Neuronal stem cell (in vitro differentiated cells): ENCODE data around the gene CHST9.

Source experiments
- DNase-seq: peaks from one replicate; pipeline ENCODE4 v3.0.0-alpha.2; 2013; ENCODE audit warnings: low spot score
- H2AFZ ChIP-seq: one replicate; pipeline ENCODE4 v1.6.1; 2013; ENCODE audit warnings: mild to moderate bottlenecking, low read length, inconsistent platforms
- H2AK5ac ChIP-seq: 2 replicates; pipeline ENCODE4 v1.6.1; 2013; ENCODE audit warnings: low read depth, mild to moderate bottlenecking, inconsistent platforms, low read length, moderate library complexity, mixed read lengths
- H2BK120ac ChIP-seq: 2 replicates; pipeline ENCODE4 v1.6.1; 2013; ENCODE audit warnings: low read depth, mild to moderate bottlenecking, inconsistent platforms, low read length, moderate library complexity, mixed read lengths
- H2BK12ac ChIP-seq: one replicate; pipeline ENCODE4 v1.6.1; 2013; ENCODE audit warnings: low read length, inconsistent platforms
- H2BK15ac ChIP-seq: 2 replicates; pipeline ENCODE4 v1.6.1; 2013; ENCODE audit warnings: mild to moderate bottlenecking, low read length, inconsistent platforms, mixed read lengths
- H2BK5ac ChIP-seq: one replicate; pipeline ENCODE4 v1.6.1; 2013; ENCODE audit warnings: inconsistent platforms, mild to moderate bottlenecking, low read length, moderate library complexity
- H3K14ac ChIP-seq: one replicate; pipeline ENCODE4 v1.6.1; 2013; ENCODE audit warnings: low read length, inconsistent platforms
- H3K18ac ChIP-seq: 2 replicates; pipeline ENCODE4 v1.6.1; 2013; ENCODE audit warnings: low read length, inconsistent platforms
- H3K23ac ChIP-seq: 2 replicates; pipeline ENCODE4 v1.6.1; 2013; ENCODE audit warnings: low read depth, mild to moderate bottlenecking, mixed read lengths, low read length, inconsistent platforms; ENCODE audit not compliant: poor library complexity
- H3K27ac ChIP-seq: replicated peaks from 3 replicates; pipeline ENCODE4 v1.5.1; 2013; ENCODE audit warnings: low read length, inconsistent platforms
- H3K27me3 ChIP-seq, 3 experiments: 2 replicates each; pipeline ENCODE4 v1.6.1; 2013; ENCODE audit warnings: low read length in 3 of 3, mild to moderate bottlenecking in 2 of 3, inconsistent platforms in 1 of 3, low read depth in 1 of 3, mixed read lengths in 1 of 3, moderate library complexity in 1 of 3; ENCODE audit not compliant: control insufficient read depth in 3 of 3, insufficient read depth in 3 of 3
- H3K36me3 ChIP-seq, 2 donors: replicated peaks in 1 of 2; 2 replicates each; pipeline ENCODE4 v1.6.1; 2013; ENCODE audit warnings: low read length in 2 of 2; ENCODE audit not compliant: control insufficient read depth in 2 of 2, insufficient read depth in 2 of 2
- H3K4ac ChIP-seq: 2 replicates; pipeline ENCODE4 v1.6.1; 2013; ENCODE audit warnings: inconsistent platforms, mild to moderate bottlenecking, low read length, moderate library complexity
- H3K4me1 ChIP-seq, 2 donors: 1 replicate in 1 of 2; 2 replicates in 1 of 2; pipeline ENCODE4 v1.6.1; 2013; ENCODE audit warnings: low read length in 2 of 2, low read depth in 1 of 2; ENCODE audit not compliant: control insufficient read depth in 2 of 2, insufficient read depth in 1 of 2
- H3K4me2 ChIP-seq: one replicate; pipeline ENCODE4 v1.6.1; 2013; ENCODE audit warnings: mild to moderate bottlenecking, low read length, inconsistent platforms; ENCODE audit not compliant: insufficient read depth, poor library complexity, severe bottlenecking
- H3K4me3 ChIP-seq, 2 donors: 2 replicates each; pipeline ENCODE4 v1.5.1; 2013; ENCODE audit warnings: low read length in 2 of 2, mild to moderate bottlenecking in 2 of 2, inconsistent platforms in 1 of 2, moderate library complexity in 1 of 2
- H3K79me1 ChIP-seq: one replicate; pipeline ENCODE4 v1.6.1; 2013; ENCODE audit warnings: low read depth, mild to moderate bottlenecking, inconsistent platforms, low read length, moderate library complexity
- H3K9ac ChIP-seq: one replicate; pipeline ENCODE4 v1.6.1; 2013; ENCODE audit warnings: mild to moderate bottlenecking, low read depth, low read length, inconsistent platforms; ENCODE audit not compliant: poor library complexity
- H3K9me3 ChIP-seq, 2 donors: replicated peaks in 1 of 2; 2 replicates each; pipeline versions ENCODE3 to v1.6.1; 2013; ENCODE audit warnings: low read length in 2 of 2, mild to moderate bottlenecking in 2 of 2, inconsistent platforms in 1 of 2, low read depth in 1 of 2, mixed read lengths in 1 of 2, moderate library complexity in 1 of 2; ENCODE audit not compliant: control insufficient read depth in 2 of 2, insufficient read depth in 1 of 2
- H4K8ac ChIP-seq: one replicate; pipeline ENCODE4 v1.6.1; 2013; ENCODE audit warnings: low read depth, mild to moderate bottlenecking, inconsistent platforms, low read length, moderate library complexity
- H4K91ac ChIP-seq: one replicate; pipeline ENCODE4 v1.6.1; 2013; ENCODE audit warnings: low read length, low read depth, mild to moderate bottlenecking, inconsistent platforms; ENCODE audit not compliant: poor library complexity
- whole genome bisulfite sequencing, 2 donors: extraction: QIAGEN DNeasy Blood & Tissue Kit; methylation state at CpG; one replicate each; pipeline ENCODE4 v1.1.7; 2013; ENCODE audit warnings: missing lambda C conversion rate in 2 of 2, mixed read lengths in 1 of 2; ENCODE audit not compliant: insufficient read length in 2 of 2, insufficient replicate concordance in 1 of 2; ENCODE audit errors: extremely low coverage in 2 of 2; 5-methylcytosine and 5-hydroxymethylcytosine counted together

Gene CHST9

GRCh38 chr18:26865557-26865956 lies 319.6 kb downstream of the CHST9 start, which contains the start of gene AQP4:
AQP4 (minus strand) TSS chr18:26865707; CDS start chr18:26865689, 18 bp downstream.
- no peak within 1 kb of the TSS for H4K8ac ChIP-seq
- DNase-seq: no peak

GRCh38 chr18:26864658-26865057 lies 320.4 kb downstream of the CHST9 start:
- Histone ChIP-seq H2BK5ac (no peak overlapping the region), H2BK12ac (no peak overlapping the region), H3K36me3 (no peaks in the 10 kb centered on the region), H3K18ac (no peak overlapping the region), H4K8ac (no peak overlapping the region), H2AFZ (peak overlapping the region; percentile 64), H3K4me1 (peaks cover 6 to 17% of the 10 kb centered on the region in 2 donors), H2BK120ac (no peak overlapping the region), H2AK5ac (no peak overlapping the region), H3K14ac (no peak overlapping the region), H3K27ac (no peak overlapping the region), H3K9ac (no peak overlapping the region), H2BK15ac (no peak overlapping the region), H3K4me2 (no peak overlapping the region), H4K91ac (no peak overlapping the region), H3K23ac (no peak overlapping the region), H3K4ac (no peak overlapping the region), H3K4me3 (no peak overlapping the region), H3K27me3 (peaks cover 0 to 15% (median 2%) of the 10 kb centered on the region in 3 experiments), H3K9me3 (no peaks in the 10 kb centered on the region), H3K79me1 (no peaks in the 10 kb centered on the region)
- WGBS, 2 donors: no CpG with 5 or more reads among the region's 7 CpGs
- DNase-seq: no peak

More at GRCh38 chr18:26865557-26865956, 319.6 kb downstream of the CHST9 start, which contains the start of gene AQP4:
- no peaks in the 10 kb centered on the region for H3K9me3 ChIP-seq
- no peak within 1 kb of the TSS for H4K91ac ChIP-seq
- H3K4ac ChIP-seq: no peak within 1 kb of the TSS
- H3K4me2 ChIP-seq: no peak within 1 kb of the TSS
- H3K79me1 ChIP-seq: no peaks in the 10 kb centered on the region
- H3K36me3 ChIP-seq: no peaks in the 10 kb centered on the region
- no peak within 1 kb of the TSS for H2BK5ac ChIP-seq
- no peak within 1 kb of the TSS for H2BK15ac ChIP-seq
- H3K27me3 ChIP-seq: peaks cover 0 to 15% (median 2%) of the 10 kb centered on the region in 3 experiments
- H2BK12ac ChIP-seq: no peak within 1 kb of the TSS
- peaks cover 7 to 17% of the 10 kb centered on the region in 2 donors for H3K4me1 ChIP-seq
- no CpG with 5 or more reads among the region's 5 CpGs for WGBS, 2 donors
- no peak within 1 kb of the TSS for H2AK5ac ChIP-seq
- no peak within 1 kb of the TSS for H2BK120ac ChIP-seq
- no peak within 1 kb of the TSS for H3K14ac ChIP-seq
- H3K23ac ChIP-seq: no peak within 1 kb of the TSS
- no peak within 1 kb of the TSS for H3K18ac ChIP-seq
- H3K27ac ChIP-seq: no peak within 1 kb of the TSS
- H3K9ac ChIP-seq: no peak within 1 kb of the TSS
- peak within 1 kb of the TSS; percentile 75 for H2AFZ ChIP-seq
- no peak within 1 kb of the TSS for H3K4me3 ChIP-seq

GRCh38 chr18:26863921-26864497 lies 321.1 kb downstream of the CHST9 start:
- Histone ChIP-seq H3K27me3 (peaks cover 0 to 15% (median 2%) of the 10 kb centered on the region in 3 experiments), H3K23ac (no peak overlapping the region), H3K4me1 (peaks cover 6 to 17% of the 10 kb centered on the region in 2 donors), H3K27ac (no peak overlapping the region), H2AK5ac (no peak overlapping the region), H4K91ac (no peak overlapping the region), H3K36me3 (no peaks in the 10 kb centered on the region), H3K4ac (no peak overlapping the region), H3K9ac (no peak overlapping the region), H3K4me3 (no peak overlapping the region), H3K14ac (no peak overlapping the region), H3K4me2 (no peak overlapping the region), H2BK5ac (no peak overlapping the region), H2BK12ac (no peak overlapping the region), H3K79me1 (no peaks in the 10 kb centered on the region), H2BK120ac (no peak overlapping the region), H4K8ac (no peak overlapping the region), H3K18ac (peak overlapping the region; percentile 8), H2AFZ (peak overlapping the region; percentile 64), H2BK15ac (no peak overlapping the region), H3K9me3 (no peaks in the 10 kb centered on the region)
- no CpG with 5 or more reads among the region's 9 CpGs for WGBS, 2 donors
- DNase-seq: no peak

GRCh38 chr18:26863122-26863879 lies 321.8 kb downstream of the CHST9 start:
- Histone ChIP-seq H3K14ac (peak overlapping the region; percentile 94), H3K23ac (peak overlapping the region; percentile 38), H3K4me2 (peak overlapping the region; percentile 80), H2AFZ (peak overlapping the region; percentile 31), H3K27ac (no peak overlapping the region), H4K91ac (no peak overlapping the region), H4K8ac (no peak overlapping the region), H3K9ac (peak overlapping the region; percentile 77), H3K4me3 (peak overlapping the region; percentile 22 to 75), H3K4ac (no peak overlapping the region), H3K18ac (peak overlapping the region; percentile 92), H2AK5ac (no peak overlapping the region), H2BK12ac (peak overlapping the region; percentile 36), H3K36me3 (no peaks in the 10 kb centered on the region), H3K79me1 (no peaks in the 10 kb centered on the region), H2BK5ac (no peak overlapping the region), H3K9me3 (no peaks in the 10 kb centered on the region), H2BK15ac (peak overlapping the region; percentile 58), H3K4me1 (peaks cover 6 to 17% of the 10 kb centered on the region in 2 donors), H2BK120ac (no peak overlapping the region), H3K27me3 (peaks cover 0 to 15% (median 2%) of the 10 kb centered on the region in 3 experiments)
- DNase-seq: no peak
- WGBS, 2 donors: no CpG with 5 or more reads among the region's 40 CpGs
